HG02678 (cell line): ENCODE results near the gene RAD9A.

Experiments
- ATAC-seq: cut with Tn5 transposase; IDR thresholded peaks from one replicate; pipeline ENCODE4 v1.9.1; 2021; ENCODE audit warnings: mild to moderate bottlenecking, moderate library complexity; ENCODE audit not compliant: unreplicated experiment

RAD9A gene

GRCh38 chr11:67373648-67374570, 17.9 kb upstream of the RAD9A start:
- peak; percentile 28 for ATAC-seq

GRCh38 chr11:67374571-67375281, 17.1 kb upstream of the RAD9A start:
- no peak for ATAC-seq

GRCh38 chr11:67375320-67376055, 16.3 kb upstream of the RAD9A start:
- ATAC-seq: no peak

- no peak for ATAC-seq
Measured at GRCh38 chr11:67376063-67376820, 15.5 kb upstream of the RAD9A start.

- ATAC-seq: no peak
Measured at GRCh38 chr11:67376873-67377808, 14.6 kb upstream of the RAD9A start.

- no peak for ATAC-seq
Measured at GRCh38 chr11:67378544-67378943, 13.2 kb upstream of the RAD9A start.

GRCh38 chr11:67379061-67380058, 12.4 kb upstream of the RAD9A start:
- ATAC-seq: no peak

GRCh38 chr11:67381244-67381972, 10.4 kb upstream of the RAD9A start:
- ATAC-seq: no peak

- peak; percentile 59 for ATAC-seq
Measured at GRCh38 chr11:67382276-67383136, 9.3 kb upstream of the RAD9A start.

- ATAC-seq: no peak
Measured at GRCh38 chr11:67384851-67385366, 6.9 kb upstream of the RAD9A start.

GRCh38 chr11:67387069-67387468, 4.7 kb upstream of the RAD9A start:
- ATAC-seq: no peak

- no peak for ATAC-seq
Measured at GRCh38 chr11:67387518-67387917, 4.3 kb upstream of the RAD9A start.

GRCh38 chr11:67389477-67389876, 2.3 kb upstream of the RAD9A start:
- no peak for ATAC-seq

GRCh38 chr11:67390947-67391303, 861 bp upstream of the RAD9A start:
- ATAC-seq: no peak

GRCh38 chr11:67392183-67392715, 463 bp downstream of the RAD9A start:
- ATAC-seq: no peak

GRCh38 chr11:67393437-67393836, 1.7 kb downstream of the RAD9A start:
- ATAC-seq: no peak
